Heart left ventricle (tissue), 16 donors: ENCODE results near the gene SFMBT2. TPM values are rescaled to one million over a fixed set of nuclear protein-coding genes. Genes with fewer than 3 reads are reported as not detected.
A peak's percentile ranks its signal among the peaks of the same experiment; 100 is the strongest.

ENCODE experiments used
- ATAC-seq, 4 donors: fragments of 200-7000 bp; cut with Tn5 transposase; one replicate each; pipeline ENCODE4 v1.9.1; 2020 to 2022; ENCODE audit warnings: moderate library complexity in 4 of 4, mild to moderate bottlenecking in 3 of 4, moderate number of reproducible peaks in 1 of 4
- DNase-seq, 5 donors: peaks; one replicate each; pipeline ENCODE4 v3.0.0-alpha.2; 2020
- H3K27ac ChIP-seq, 12 donors: fragments of 200-600 bp; sonication (generic) in 4 of 12; one replicate each; pipeline versions ENCODE4 v1.5.0 to v1.8.0; 2016 to 2022; ENCODE audit warnings: mild to moderate bottlenecking in 2 of 12
- H3K27me3 ChIP-seq, 9 donors: fragments of 200-600 bp; sonication (generic) in 2 of 9; one replicate each; pipeline versions ENCODE4 v1.5.1 to v1.8.0; 2016 to 2022; ENCODE audit warnings: mild to moderate bottlenecking in 3 of 9
- H3K36me3 ChIP-seq, 9 donors: fragments of 200-600 bp; sonication (generic) in 2 of 9; one replicate each; pipeline versions ENCODE4 v1.5.0 to v1.8.0; 2018 to 2022; ENCODE audit warnings: mild to moderate bottlenecking in 2 of 9
- H3K4me1 ChIP-seq, 12 donors: fragments of 200-600 bp; sonication (generic) in 4 of 12; one replicate each; pipeline versions ENCODE4 v1.5.0 to v1.8.0; 2016 to 2022; ENCODE audit warnings: mild to moderate bottlenecking in 3 of 12
- H3K4me3 ChIP-seq, 12 donors: fragments of 200-600 bp; sonication (generic) in 4 of 12; one replicate each; pipeline versions ENCODE4 v1.5.0 to v1.8.0; 2017 to 2022; ENCODE audit warnings: mild to moderate bottlenecking in 9 of 12, moderate library complexity in 4 of 12
- H3K9me3 ChIP-seq, 12 donors: fragments of 200-600 bp; sonication (generic) in 4 of 12; one replicate each; pipeline versions ENCODE4 v1.5.0 to v1.8.0; 2016 to 2022; ENCODE audit warnings: mild to moderate bottlenecking in 1 of 12
- POLR2A ChIP-seq, 2 donors: fragments of 450-650 bp; IDR thresholded peaks; one replicate each; pipeline ENCODE4 v1.6.1; 2017; ENCODE audit warnings: antibody characterized with exemption in 2 of 2, mild to moderate bottlenecking in 2 of 2, moderate library complexity in 2 of 2
- WGBS, 4 donors: extraction: QIAGEN DNeasy Blood & Tissue Kit in 2 of 4; methylation state at CpG; one replicate each; pipeline versions ENCODE4 v1.1.5 to v1.1.7; 2013 to 2018; 5-methylcytosine and 5-hydroxymethylcytosine counted together
- intact Hi-C, 10 donors: fragments of 100-400 bp; cut with DNase I; formaldehyde crosslinking; loops; one replicate each; pipeline versions ENCODE4 v1.11.1 to v1.14.2; 2022
- polyA plus RNA-seq, 2 donors: library from polyadenylated mRNA; stranded (reverse); fragments of 200-250 nt; gene quantifications; one replicate each; pipeline ENCODE4 v1.2.3, GENCODE V29; 2013
- total RNA-seq, 9 donors: library from RNA; depleted of rRNA in 2 of 9; stranded (reverse); fragments of >200 nt in 2 of 9; fragmentation: NEBNext Ultra II Directional in 3 of 9; extraction: Animal tissue kit (Norgen Biotek cat#: 25700) in 3 of 9; gene quantifications; one replicate each; pipeline versions ENCODE4 v1.1.0 to v1.2.4, GENCODE V29; 2016 to 2023
- TF ChIP-seq, protein P1 (sequence below), 12 donors: fragments of 200-600 bp; sonication (generic) in 4 of 12; IDR thresholded peaks; one replicate each; pipeline versions ENCODE4 v1.5.0 to v1.8.0; 2018 to 2022; ENCODE audit warnings: antibody characterized with exemption in 12 of 12, mild to moderate bottlenecking in 5 of 12
- donor health status: ischemic (EF 13 %, LVEDD 7.1; RV severe dilation, severe dysfunction).
- donor health status: healthy with polysubstance abuse.
- donor health status: DM: no; HTN: yes; CAD: no.
- donor health status: DM: no; HTN: no; CAD: no.
- donor health status: ischemic (EF 25% LVEDD 6.9; RV normal size, moderate dysfunction).
- donor health status: ischemic (EF 25% LVEDD 5.7; RV mildly dilated, moderate dysfunction).
- donor health status: healthy.
- donor health status: DM: yes; HTN: yes; CAD: no.
- donor health status: ischemic (EF 35%, LVEDD 5.7; RV mildly dilated, moderate dysfunction).
- donor health status: nonischemic (EF 11% LVEDD 7.7; RV severe dilation, severe dysfunction).
- donor health status: DM: yes; HTN: yes; CAD: no.
- donor health status: PGD.
- donor health status: ischemic (EF 29% LVEDD 5.4; RV normal size, mild dysfunction).
- donor health status: nonischemic (EF 23%, LVEDD 6.1; RV moderate dilation, normal function).

SFMBT2 gene
- total and polyA plus RNA-seq, 11 donors = 2.6 to 25.8 (median 9.6) TPM

- Histone ChIP-seq H3K27me3 (no peaks in the 10 kb centered on the region), H3K4me1 (peaks cover 0 to 3% (median 0%) of the 10 kb centered on the region in 12 donors), H3K27ac (no peak overlapping the region), H3K36me3 (peaks cover 0 to 80% (median 61%) of the 10 kb centered on the region in 9 donors), H3K4me3 (no peak overlapping the region), H3K9me3 (no peaks in the 10 kb centered on the region)
- DNase-seq (no peak), ATAC-seq (no peak)
- no peak for TF ChIP-seq POLR2A (IDR thresholded peaks at IDR 0.05)
- TF ChIP-seq, protein P1, sequence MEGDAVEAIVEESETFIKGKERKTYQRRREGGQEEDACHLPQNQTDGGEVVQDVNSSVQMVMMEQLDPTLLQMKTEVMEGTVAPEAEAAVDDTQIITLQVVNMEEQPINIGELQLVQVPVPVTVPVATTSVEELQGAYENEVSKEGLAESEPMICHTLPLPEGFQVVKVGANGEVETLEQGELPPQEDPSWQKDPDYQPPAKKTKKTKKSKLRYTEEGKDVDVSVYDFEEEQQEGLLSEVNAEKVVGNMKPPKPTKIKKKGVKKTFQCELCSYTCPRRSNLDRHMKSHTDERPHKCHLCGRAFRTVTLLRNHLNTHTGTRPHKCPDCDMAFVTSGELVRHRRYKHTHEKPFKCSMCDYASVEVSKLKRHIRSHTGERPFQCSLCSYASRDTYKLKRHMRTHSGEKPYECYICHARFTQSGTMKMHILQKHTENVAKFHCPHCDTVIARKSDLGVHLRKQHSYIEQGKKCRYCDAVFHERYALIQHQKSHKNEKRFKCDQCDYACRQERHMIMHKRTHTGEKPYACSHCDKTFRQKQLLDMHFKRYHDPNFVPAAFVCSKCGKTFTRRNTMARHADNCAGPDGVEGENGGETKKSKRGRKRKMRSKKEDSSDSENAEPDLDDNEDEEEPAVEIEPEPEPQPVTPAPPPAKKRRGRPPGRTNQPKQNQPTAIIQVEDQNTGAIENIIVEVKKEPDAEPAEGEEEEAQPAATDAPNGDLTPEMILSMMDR (IDR thresholded peaks at IDR 0.05) = no peak
- intact Hi-C loops = no loop called here
- WGBS, 4 donors = 96 to 97% (median 96%) methylated on average over 7 of the region's 7 CpGs
These were observed 40.3 kb downstream of the SFMBT2 start for GRCh38 chr10:7370511-7370910.

- H3K36me3 ChIP-seq = peaks cover 0 to 86% (median 72%) of the 10 kb centered on the region in 9 donors
- H3K27me3 ChIP-seq = no peaks in the 10 kb centered on the region
- H3K9me3 ChIP-seq = peaks cover 0 to 4% (median 0%) of the 10 kb centered on the region in 12 donors
- 63 to 87% (median 86%) methylated on average over 11 of the region's 11 CpGs for WGBS, 4 donors
- intact Hi-C loops = no loop called here
- H3K4me1 ChIP-seq = peaks cover 0 to 12% (median 0%) of the 10 kb centered on the region in 12 donors
- ATAC-seq (peak; percentile 71 to 93 (median 80)), DNase-seq (peak in 1 of 5 donors; percentile 69)
- no peak overlapping the region for H3K4me3 ChIP-seq
- TF ChIP-seq POLR2A (IDR thresholded peaks at IDR 0.05) = no peak
- TF ChIP-seq, protein P1 (IDR thresholded peaks at IDR 0.05) = no peak
- H3K27ac ChIP-seq = peak overlapping the region in 2 of 12 donors; percentile 25 to 73
These were observed 45.6 kb downstream of the SFMBT2 start for GRCh38 chr10:7365027-7365745.

GRCh38 chr10:7364474-7364873 is 46.4 kb downstream of the SFMBT2 start:
- H3K27me3 ChIP-seq = no peaks in the 10 kb centered on the region
- H3K36me3 ChIP-seq = peaks cover 0 to 86% (median 65%) of the 10 kb centered on the region in 9 donors
- DNase-seq (no peak), ATAC-seq (peak in 1 of 4 donors; percentile 13)
- peak overlapping the region in 2 of 12 donors; percentile 25 to 73 for H3K27ac ChIP-seq
- intact Hi-C loops = no loop called here
- TF ChIP-seq, protein P1 (IDR thresholded peaks at IDR 0.05) = no peak
- no peak for TF ChIP-seq POLR2A (IDR thresholded peaks at IDR 0.05)
- H3K9me3 ChIP-seq = peaks cover 0 to 4% (median 0%) of the 10 kb centered on the region in 12 donors
- H3K4me1 ChIP-seq = peaks cover 0 to 12% (median 0%) of the 10 kb centered on the region in 12 donors
- no peak overlapping the region for H3K4me3 ChIP-seq
- 82 to 91% (median 86%) methylated on average over 6 of the region's 6 CpGs for WGBS, 4 donors

- Histone ChIP-seq H3K27me3 (no peaks in the 10 kb centered on the region), H3K4me1 (peaks cover 0 to 12% (median 0%) of the 10 kb centered on the region in 12 donors), H3K4me3 (no peak overlapping the region), H3K9me3 (peaks cover 0 to 4% (median 0%) of the 10 kb centered on the region in 12 donors), H3K27ac (no peak overlapping the region), H3K36me3 (peaks cover 0 to 84% (median 57%) of the 10 kb centered on the region in 9 donors)
- TF ChIP-seq, protein P1 (IDR thresholded peaks at IDR 0.05) = no peak
- no peak for TF ChIP-seq POLR2A (IDR thresholded peaks at IDR 0.05)
- intact Hi-C loops = no loop called here
- no peak for DNase-seq
- ATAC-seq = no peak
- 94 to 99% (median 98%) methylated on average over 6 of the region's 6 CpGs for WGBS, 4 donors
These were observed 47.1 kb downstream of the SFMBT2 start for GRCh38 chr10:7363700-7364099.
